HEK293 (cell line): ENCODE data around the gene PKDREJ.

Experiments used
- HOXA7 ChIP-seq: sonication (generic); formaldehyde crosslinking; IDR thresholded peaks from 2 replicates; pipeline ENCODE4 v1.8.1; 2022; ENCODE audit warnings: missing genetic modification reagents, borderline replicate concordance
- KLF16 ChIP-seq: fragments of 450-650 bp; formaldehyde crosslinking; IDR thresholded peaks from 2 replicates; pipeline ENCODE4 v1.5.1; 2017; ENCODE audit warnings: missing biosample characterization, missing genetic modification characterization
- KLF17 ChIP-seq: fragments of 450-650 bp; formaldehyde crosslinking; IDR thresholded peaks from 2 replicates; pipeline ENCODE4 v1.5.1; 2016; ENCODE audit warnings: missing biosample characterization, missing genetic modification characterization
- KLF7 ChIP-seq: fragments of 450-650 bp; formaldehyde crosslinking; IDR thresholded peaks from 2 replicates; pipeline ENCODE4 v1.5.1; 2016; ENCODE audit warnings: missing biosample characterization, missing genetic modification characterization, borderline replicate concordance
- MEIS1 ChIP-seq: sonication (generic); formaldehyde crosslinking; IDR thresholded peaks from 2 replicates; pipeline ENCODE4 v1.8.1; 2022; ENCODE audit warnings: missing genetic modification reagents, mild to moderate bottlenecking, borderline replicate concordance
- PBX3 ChIP-seq: sonication (generic); formaldehyde crosslinking; IDR thresholded peaks from 2 replicates; pipeline ENCODE4 v1.8.1; 2022; ENCODE audit warnings: mild to moderate bottlenecking, moderate library complexity, missing genetic modification reagents
- PRDM2 ChIP-seq: fragments of 450-650 bp; formaldehyde crosslinking; IDR thresholded peaks from 2 replicates; pipeline ENCODE4 v1.5.1; 2016; ENCODE audit warnings: missing biosample characterization, missing genetic modification characterization, borderline replicate concordance
- REPIN1 ChIP-seq: fragments of 450-650 bp; formaldehyde crosslinking; IDR thresholded peaks from 2 replicates; pipeline ENCODE4 v1.5.1; 2017; ENCODE audit warnings: missing biosample characterization, missing genetic modification characterization, low read depth
- TRIM28 ChIP-seq: IDR thresholded peaks from 2 replicates; pipeline ENCODE4 v1.6.1; 2011; ENCODE audit warnings: low read length, control low read depth, borderline replicate concordance
- WT1 ChIP-seq: fragments of 450-650 bp; formaldehyde crosslinking; IDR thresholded peaks from 2 replicates; pipeline ENCODE4 v1.5.1; 2016; ENCODE audit warnings: missing biosample characterization, missing genetic modification characterization
- YY1 ChIP-seq: fragments of 450-650 bp; formaldehyde crosslinking; IDR thresholded peaks from 2 replicates; pipeline ENCODE4 v1.5.1; 2018; ENCODE audit warnings: missing biosample characterization, missing genetic modification characterization
- ZBTB10 ChIP-seq: fragments of 450-650 bp; formaldehyde crosslinking; IDR thresholded peaks from 2 replicates; pipeline ENCODE4 v1.5.1; 2016; ENCODE audit warnings: missing biosample characterization, missing genetic modification characterization
- ZBTB26 ChIP-seq: fragments of 450-650 bp; formaldehyde crosslinking; optimal IDR thresholded peaks from 2 replicates; pipeline ENCODE3; 2016; ENCODE audit warnings: missing biosample characterization, mild to moderate bottlenecking, missing genetic modification characterization
- ZNF146 ChIP-seq: fragments of 450-650 bp; formaldehyde crosslinking; IDR thresholded peaks from 2 replicates; pipeline ENCODE4 v1.5.1; 2016; ENCODE audit warnings: missing biosample characterization, missing genetic modification characterization
- ZNF169 ChIP-seq: fragments of 450-650 bp; formaldehyde crosslinking; IDR thresholded peaks from 2 replicates; pipeline ENCODE4 v1.5.1; 2016; ENCODE audit warnings: missing biosample characterization, missing genetic modification characterization
- ZNF19 ChIP-seq: fragments of 450-650 bp; formaldehyde crosslinking; IDR thresholded peaks from 2 replicates; pipeline ENCODE4; 2016; ENCODE audit warnings: missing biosample characterization, missing genetic modification characterization, low read depth
- ZNF23 ChIP-seq: fragments of 450-650 bp; formaldehyde crosslinking; IDR thresholded peaks from 2 replicates; pipeline ENCODE4 v1.5.1; 2016; ENCODE audit warnings: missing biosample characterization, missing genetic modification characterization, borderline replicate concordance
- ZNF335 ChIP-seq: fragments of 450-650 bp; formaldehyde crosslinking; conservative IDR thresholded peaks from 2 replicates; pipeline ENCODE4 v1.5.1; 2016; ENCODE audit warnings: missing biosample characterization, missing genetic modification characterization
- ZNF391 ChIP-seq: fragments of 450-650 bp; formaldehyde crosslinking; IDR thresholded peaks from 2 replicates; pipeline ENCODE4 v1.5.1; 2016; ENCODE audit warnings: low read depth, missing biosample characterization, missing genetic modification characterization, borderline replicate concordance
- ZNF404 ChIP-seq: fragments of 450-650 bp; formaldehyde crosslinking; IDR thresholded peaks from 2 replicates; pipeline ENCODE4 v1.5.1; 2017; ENCODE audit warnings: missing biosample characterization, missing genetic modification characterization
- ZNF416 ChIP-seq: fragments of 450-650 bp; formaldehyde crosslinking; IDR thresholded peaks from 2 replicates; pipeline ENCODE4 v1.5.1; 2016; ENCODE audit warnings: missing biosample characterization, missing genetic modification characterization
- ZNF473 ChIP-seq: fragments of 450-650 bp; formaldehyde crosslinking; IDR thresholded peaks from 2 replicates; pipeline ENCODE4 v1.5.1; 2017; ENCODE audit warnings: missing biosample characterization, missing genetic modification characterization
- ZNF530 ChIP-seq: fragments of 450-650 bp; formaldehyde crosslinking; IDR thresholded peaks from 2 replicates; pipeline ENCODE4 v1.5.1; 2016; ENCODE audit warnings: low read depth, missing biosample characterization, missing genetic modification characterization
- ZNF580 ChIP-seq: fragments of 450-650 bp; formaldehyde crosslinking; IDR thresholded peaks from 2 replicates; pipeline ENCODE4 v1.5.1; 2016; ENCODE audit warnings: missing biosample characterization, missing genetic modification characterization
- ZNF664 ChIP-seq: fragments of 450-650 bp; formaldehyde crosslinking; IDR thresholded peaks from 2 replicates; pipeline ENCODE4 v1.5.1; 2016; ENCODE audit warnings: missing biosample characterization, missing genetic modification characterization
- ZNF777 ChIP-seq: fragments of 450-650 bp; formaldehyde crosslinking; IDR thresholded peaks from 2 replicates; pipeline ENCODE4 v1.5.1; 2017; ENCODE audit warnings: missing biosample characterization, missing genetic modification characterization, borderline replicate concordance
- ZSCAN30 ChIP-seq: fragments of 450-650 bp; IDR thresholded peaks from 2 replicates; pipeline ENCODE4 v1.5.1; 2018; ENCODE audit warnings: missing biosample characterization, mild to moderate bottlenecking, missing genetic modification characterization, moderate library complexity

The PKDREJ gene

GRCh38 chr22:46296257-46297150, 33.4 kb upstream of the PKDREJ start, which contains the start of gene GTSE1 (continued):
- TF ChIP-seq ZNF404 (tag by site-specific recombination) (no peak), ZNF391 (no peak), KLF16 (tag by site-specific recombination) (peak; percentile 69; the same call in 1 of the 2 replicates), PRDM2 (tag by site-specific recombination) (no peak), KLF17 (peak; percentile 78; the same call in 1 of the 2 replicates), HOXA7 (no peak), KLF7 (tag by site-specific recombination) (no peak), PBX3 (CRISPR knock-in tag) (no peak; the same call in none of the 2 replicates), MEIS1 (no peak), ZNF19 (tag by site-specific recombination) (no peak), ZNF416 (no peak), ZSCAN30 (peak; percentile 10; the same call in 1 of the 2 replicates), ZBTB26 (tag by site-specific recombination) (peak; percentile 84), REPIN1 (tag by site-specific recombination) (0 out of 2 replicates have a peak, but pooled peaks have one; percentile 54), ZBTB10 (tag by site-specific recombination) (0 out of 2 replicates have a peak, but pooled peaks have one; percentile 44), ZNF146 (no peak), ZNF664 (no peak), ZNF23 (no peak), YY1 (tag by site-specific recombination) (no peak), ZNF169 (tag by site-specific recombination) (no peak), ZNF335 (tag by site-specific recombination) (peak; percentile 97), WT1 (tag by site-specific recombination) (no peak), ZNF530 (no peak), TRIM28 (no peak), ZNF580 (tag by site-specific recombination) (no peak), ZNF777 (no peak), ZNF473 (tag by site-specific recombination) (no peak)
